ENCODE data around the gene KDM4F.

The KDM4F gene

GRCh38 chr11:95092549-95093324 lies 43.5 kb downstream of the KDM4F start:
- no peak for DNase-seq

- DNase-seq, result no peak
Measured at GRCh38 chr11:95093548-95093947, 44.3 kb downstream of the KDM4F start.

- no peak for DNase-seq
Measured at GRCh38 chr11:95095858-95096587, 46.8 kb downstream of the KDM4F start.

GRCh38 chr11:95097209-95097608 lies 48.0 kb downstream of the KDM4F start:
- no peak for DNase-seq

- DNase-seq, result no peak
Measured at GRCh38 chr11:95098826-95099225, 49.6 kb downstream of the KDM4F start.

GRCh38 chr11:95100191-95100648 lies 51.0 kb downstream of the KDM4F start:
- no peak for DNase-seq
